ENCODE measurements around the gene CAB39.

Gene CAB39

GRCh38 chr2:230757476-230757875, 44.8 kb downstream of the CAB39 start:
- DNase-seq (ENCODE audit: low spot score): peak; percentile 59

DNA sequence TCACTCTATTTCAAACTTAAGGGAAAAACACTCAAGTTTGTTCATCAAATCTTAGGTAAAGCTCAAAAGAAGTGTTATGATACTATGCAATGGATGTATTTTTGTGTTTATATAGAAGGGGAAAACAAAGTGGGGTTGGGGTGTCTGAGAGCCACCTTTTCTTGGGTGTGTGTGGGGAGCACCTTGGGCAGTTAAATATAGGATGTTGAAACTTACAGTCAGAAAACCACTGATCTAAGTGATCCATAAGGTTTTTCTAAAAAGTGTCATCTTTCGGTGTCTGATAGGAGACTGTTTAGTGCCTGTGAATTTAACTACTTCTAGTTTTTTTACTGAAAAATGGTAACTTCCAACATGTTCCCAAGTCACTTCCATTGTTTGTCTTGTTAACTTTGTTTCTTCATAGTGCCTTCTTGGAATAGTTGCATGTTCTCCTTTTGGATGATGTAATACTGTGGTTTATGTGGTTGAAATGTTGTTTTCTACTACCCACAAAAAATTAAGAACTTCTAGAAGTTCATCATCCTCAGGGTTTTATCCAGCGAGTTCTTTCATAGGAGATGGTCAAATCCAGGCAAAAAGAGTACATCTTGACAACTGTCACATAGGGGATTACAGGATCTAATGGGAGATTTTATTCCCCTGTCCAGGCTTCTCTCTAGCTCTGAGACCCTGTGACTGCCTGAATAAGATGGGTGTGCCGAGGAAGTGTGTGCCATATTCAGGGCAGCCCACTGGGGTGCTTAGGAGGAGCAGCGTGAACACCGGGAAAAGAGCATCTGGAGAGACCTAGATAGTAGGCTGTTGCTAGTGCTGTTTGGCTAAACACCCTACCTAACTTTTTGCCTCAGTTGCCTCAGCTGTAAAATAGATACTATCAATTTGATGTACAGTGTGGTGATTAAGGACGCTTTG, 46.2 kb downstream of the CAB39 start:
- peak; percentile 34 for DNase-seq (ENCODE audit: low spot score)

DNA sequence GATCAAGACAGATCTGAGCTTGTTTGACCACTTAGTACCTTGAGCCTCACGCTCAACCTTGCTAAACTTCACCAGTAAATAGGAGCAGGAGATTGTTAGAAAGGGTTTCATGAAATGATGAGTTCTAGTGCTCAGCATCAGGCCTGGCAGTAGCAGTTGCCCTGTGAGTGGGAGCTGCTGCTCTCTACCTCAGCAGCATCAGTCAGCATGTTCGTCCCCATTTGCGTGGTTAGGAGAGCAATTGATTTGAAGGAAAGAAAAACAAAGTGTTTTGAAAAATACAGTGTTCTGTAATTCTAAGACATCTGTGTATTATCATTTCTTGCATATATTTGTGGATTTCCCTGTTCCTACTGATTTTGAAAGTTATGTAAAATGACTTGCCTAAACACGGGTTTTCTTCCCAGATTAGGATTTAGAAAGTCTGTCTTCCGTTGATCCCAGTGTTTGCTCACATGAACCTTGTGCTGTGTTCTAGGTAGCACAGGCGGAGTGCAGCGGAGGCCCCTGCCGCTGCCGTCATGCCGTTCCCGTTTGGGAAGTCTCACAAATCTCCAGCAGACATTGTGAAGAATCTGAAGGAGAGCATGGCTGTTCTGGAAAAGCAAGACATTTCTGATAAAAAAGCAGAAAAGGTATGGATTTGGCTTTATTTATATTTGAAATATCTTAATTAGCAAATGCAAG, 47.0 kb downstream of the CAB39 start:
- no peak for DNase-seq (ENCODE audit: low spot score)

- no peak for DNase-seq (ENCODE audit: low spot score)
Observed at GRCh38 chr2:230761704-230762103, 49.1 kb downstream of the CAB39 start.

DNA sequence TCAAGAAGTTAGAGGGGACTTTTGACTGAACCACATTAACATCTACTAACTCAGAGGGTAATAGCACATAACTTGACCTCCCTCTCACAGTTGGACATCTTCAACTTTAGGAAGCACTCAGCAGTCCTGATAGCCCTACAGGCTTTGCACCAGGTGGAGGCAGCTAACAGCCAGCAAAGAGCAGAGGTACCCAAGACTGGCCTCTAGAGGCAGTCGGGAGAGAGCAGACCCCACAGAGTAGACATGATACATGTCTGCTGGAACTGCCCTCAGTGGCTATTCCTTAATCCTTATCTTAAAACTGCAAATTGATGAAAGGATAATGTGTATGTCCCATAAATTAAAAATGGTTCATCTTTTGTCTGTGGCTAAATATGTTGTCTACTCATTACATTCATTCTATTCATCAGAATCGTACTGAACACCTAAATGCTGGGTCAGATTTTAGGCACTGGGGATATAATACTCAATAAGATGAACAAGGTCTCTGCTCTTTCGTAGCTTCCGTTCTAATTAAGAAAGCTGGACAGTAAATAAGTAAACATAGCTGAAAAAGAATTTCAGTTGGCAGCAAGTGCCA, 49.8 kb downstream of the CAB39 start:
- DNase-seq (ENCODE audit: low spot score): peak; percentile 22

DNA sequence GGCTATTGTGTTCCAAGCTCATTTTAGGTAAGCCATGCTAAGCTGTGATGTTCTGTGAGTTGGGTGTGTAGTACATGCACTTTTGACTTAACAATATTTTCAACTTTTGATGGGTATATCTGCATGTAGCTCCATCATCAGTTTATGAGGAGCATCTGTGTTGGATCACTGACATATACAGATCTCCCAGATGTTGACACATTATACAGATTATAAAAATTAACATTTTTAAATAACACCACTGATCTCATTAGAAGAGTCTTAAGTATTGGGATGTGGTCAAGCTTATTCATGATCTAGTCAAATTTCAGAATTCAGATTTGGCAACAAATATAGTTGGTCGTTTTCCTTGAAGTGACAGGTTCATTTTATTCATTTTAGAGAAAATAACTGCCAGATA, 51.7 kb downstream of the CAB39 start:
- DNase-seq (ENCODE audit: low spot score): no peak

DNA sequence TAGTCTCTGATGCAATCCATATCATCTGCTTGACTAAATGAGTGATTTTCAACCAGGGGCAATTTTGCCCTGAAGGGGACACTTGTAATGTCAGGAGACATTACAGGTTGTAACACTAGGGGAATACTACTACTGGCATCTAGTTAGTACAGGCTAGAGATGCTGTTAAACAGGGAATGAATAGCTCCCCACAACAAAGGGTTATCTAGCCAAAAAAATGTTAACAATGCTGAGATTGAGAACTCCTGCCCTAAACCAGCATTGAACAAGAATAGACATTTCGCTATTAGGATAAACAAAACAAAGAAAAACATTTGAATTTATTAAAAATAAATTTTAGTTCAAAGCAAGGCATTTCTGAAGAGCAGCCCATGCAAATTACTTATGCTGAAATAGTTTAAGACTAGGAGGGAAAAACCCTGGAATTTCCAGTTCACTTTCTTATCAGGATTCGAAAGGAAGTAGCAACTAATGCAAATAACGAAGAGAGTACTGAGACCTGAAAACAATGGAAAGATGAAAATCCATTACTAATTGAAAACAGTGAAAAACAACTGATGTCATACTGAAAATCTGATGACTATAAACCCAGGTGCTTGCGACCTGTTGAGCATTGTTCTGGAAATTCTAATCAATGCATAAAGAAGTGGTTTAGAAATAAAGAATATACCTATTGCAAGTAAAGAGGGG, 53.1 kb downstream of the CAB39 start:
- DNase-seq (ENCODE audit: low spot score): no peak

GRCh38 chr2:230767862-230768388, 55.3 kb downstream of the CAB39 start:
- DNase-seq (ENCODE audit: low spot score): no peak

DNA sequence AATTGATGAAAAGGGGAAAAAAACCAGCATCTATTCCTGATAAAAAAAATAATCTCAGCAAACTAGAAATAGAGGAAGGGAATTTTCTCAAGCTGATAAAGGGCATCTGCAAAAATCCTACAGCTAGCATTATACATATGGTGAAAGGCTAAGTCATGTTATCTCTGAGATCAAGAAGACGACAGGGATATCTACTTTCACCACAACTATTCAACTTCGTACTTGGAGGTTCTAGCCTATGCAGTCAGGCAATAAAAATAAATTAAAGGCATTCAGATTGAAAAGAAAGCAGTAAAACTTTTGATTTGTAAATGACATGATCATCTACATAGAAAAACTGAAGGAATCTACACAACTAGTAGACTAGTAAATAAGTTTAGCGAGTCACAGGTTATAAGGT, 58.2 kb downstream of the CAB39 start:
- no peak for DNase-seq (ENCODE audit: low spot score)

GRCh38 chr2:230772156-230772555, 59.5 kb downstream of the CAB39 start:
- DNase-seq (ENCODE audit: low spot score): no peak

- no peak for DNase-seq (ENCODE audit: low spot score)
Observed at GRCh38 chr2:230773039-230773773, 60.6 kb downstream of the CAB39 start.

DNA sequence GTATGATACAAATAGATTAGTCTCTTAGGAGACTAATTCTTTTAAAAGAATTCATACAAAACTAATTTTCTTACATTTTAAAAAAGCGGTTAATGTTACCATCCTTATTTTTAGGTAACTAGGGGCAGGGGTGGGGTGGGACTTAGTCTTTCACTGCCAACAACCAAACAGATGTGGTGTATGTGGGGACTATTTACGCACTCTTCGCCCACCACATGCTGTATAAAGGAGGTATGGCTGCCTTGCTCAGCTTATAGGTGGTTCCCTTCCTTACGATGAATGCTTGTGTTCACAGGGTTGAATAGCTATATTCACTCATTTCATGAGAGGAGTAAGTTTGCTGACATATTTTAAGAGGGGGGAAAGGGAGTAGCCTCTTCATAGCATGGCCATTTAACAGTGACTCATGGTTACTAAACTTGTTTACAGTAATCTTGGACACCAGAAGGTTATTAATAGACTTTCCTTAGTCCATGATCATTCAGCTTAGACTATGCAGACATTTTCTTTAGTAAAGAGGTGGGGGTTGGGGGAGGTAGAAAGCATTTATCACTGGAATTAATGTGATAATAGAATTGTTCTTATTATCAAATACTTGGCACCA, 61.8 kb downstream of the CAB39 start:
- DNase-seq (ENCODE audit: low spot score): peak; percentile 69

DNA sequence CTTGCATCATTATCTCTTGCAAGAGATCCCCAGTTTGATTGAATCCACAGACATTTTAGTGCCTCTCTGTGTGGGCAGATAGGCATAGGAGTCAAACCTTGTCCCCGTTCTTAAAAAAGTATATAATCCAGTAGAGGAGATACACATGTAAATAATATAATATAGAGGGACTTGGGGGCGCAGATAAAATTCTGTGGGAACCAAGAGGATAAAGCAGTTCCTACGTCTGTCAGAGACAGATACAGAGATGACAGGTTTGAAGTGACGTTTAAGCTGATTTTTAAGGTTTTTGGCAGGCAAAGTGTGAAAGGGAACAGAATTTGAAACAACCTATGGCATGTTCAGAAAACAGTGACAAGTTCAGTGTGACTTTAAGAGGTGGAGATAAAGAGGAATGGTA, 63.1 kb downstream of the CAB39 start:
- no peak for DNase-seq (ENCODE audit: low spot score)

DNA sequence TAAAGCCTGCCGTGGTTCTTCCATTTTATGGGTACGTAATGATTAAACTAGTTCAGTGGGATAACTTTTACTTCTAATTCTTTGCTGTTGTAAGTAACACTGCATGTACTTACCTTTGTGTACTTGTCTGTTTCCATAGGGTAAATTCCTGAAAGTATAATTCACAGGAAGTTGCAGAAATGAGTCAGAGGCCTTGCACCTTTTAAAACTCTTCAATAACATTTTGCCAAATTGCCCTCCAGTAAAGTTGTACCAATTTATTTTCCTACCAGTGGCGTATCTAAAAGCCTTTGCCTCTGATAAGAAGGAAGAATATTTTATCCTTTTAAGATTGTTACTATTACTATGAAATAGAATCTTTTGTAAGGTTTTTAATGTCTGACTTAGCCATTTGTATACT, 65.1 kb downstream of the CAB39 start:
- DNase-seq (ENCODE audit: low spot score): no peak

DNA sequence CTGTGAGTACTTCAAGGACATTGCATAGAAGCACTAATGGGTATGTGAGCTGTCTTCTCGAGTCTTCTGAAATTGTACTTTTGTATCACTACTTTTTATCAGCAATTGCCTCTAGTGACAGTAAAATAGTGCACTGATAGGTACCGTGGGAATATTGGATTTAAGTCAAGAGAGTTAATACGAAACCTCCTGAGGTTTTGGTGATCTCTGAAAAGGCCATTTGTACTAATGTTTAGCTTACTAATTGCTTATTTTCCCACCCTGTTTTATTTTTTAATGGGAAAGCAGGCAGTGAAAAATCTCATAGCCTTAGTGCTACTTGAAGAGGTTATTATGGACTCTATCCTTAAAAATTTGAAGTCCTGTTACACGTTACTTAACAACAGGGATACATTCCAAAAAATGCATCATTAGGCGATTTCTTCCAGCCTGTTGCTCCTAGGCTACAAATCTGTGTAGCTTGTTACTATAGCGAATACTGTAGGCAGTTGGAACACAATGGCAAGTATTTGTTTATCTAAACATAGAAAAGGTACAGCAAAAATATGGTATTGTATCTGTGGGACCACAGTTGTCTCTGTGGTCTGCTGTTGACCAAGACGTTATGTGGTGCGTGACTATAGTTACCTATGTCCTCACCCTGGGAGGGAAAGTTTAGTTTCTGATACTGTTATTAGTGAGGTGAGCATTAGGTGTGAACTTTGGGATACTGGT, 65.9 kb downstream of the CAB39 start:
- DNase-seq (ENCODE audit: low spot score): no peak

DNA sequence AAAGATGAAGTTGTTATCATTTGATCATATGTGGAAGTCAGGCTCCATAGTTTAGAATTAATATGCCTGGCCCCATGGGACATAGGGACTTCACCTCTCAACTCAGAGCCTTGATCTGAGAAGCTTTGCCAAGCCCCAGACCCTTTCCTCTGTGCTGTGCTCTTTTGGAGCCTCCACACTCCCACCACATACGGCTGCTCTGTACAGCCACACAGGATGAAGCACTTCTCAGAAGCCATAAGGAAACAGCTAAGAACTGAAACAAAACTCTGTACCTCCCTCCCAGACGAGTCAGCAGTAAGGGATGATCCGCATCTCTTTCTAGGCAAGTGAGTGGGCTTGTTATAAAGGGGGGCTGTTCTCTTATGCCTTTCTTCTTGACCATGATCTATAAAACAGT, 66.5 kb downstream of the CAB39 start:
- no peak for DNase-seq (ENCODE audit: low spot score)

- DNase-seq (ENCODE audit: low spot score): no peak
Observed at GRCh38 chr2:230779607-230780006, 67.0 kb downstream of the CAB39 start.

- no peak for DNase-seq (ENCODE audit: low spot score)
Observed at GRCh38 chr2:230781130-230781797, 68.6 kb downstream of the CAB39 start.

DNA sequence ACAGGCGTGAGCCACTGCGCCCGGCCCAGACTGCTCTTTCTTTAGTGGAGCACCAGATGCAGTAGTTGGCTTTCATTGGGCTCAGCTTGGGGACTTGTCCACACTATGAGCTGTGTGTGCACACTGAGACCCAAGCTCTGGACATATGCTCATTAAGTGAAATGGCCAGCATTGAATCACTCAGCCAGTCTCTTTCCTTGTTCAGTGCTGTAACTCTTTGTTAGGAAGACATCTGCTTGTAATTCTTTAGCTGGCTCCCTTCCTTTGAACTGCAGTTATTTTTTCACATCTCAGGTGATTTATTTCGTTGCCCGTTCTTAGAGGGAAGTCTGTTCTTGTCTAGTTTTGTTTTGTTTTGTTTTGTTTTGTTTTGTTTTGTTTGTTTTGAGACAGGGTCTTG, 70.5 kb downstream of the CAB39 start:
- no peak for DNase-seq (ENCODE audit: low spot score)

DNA sequence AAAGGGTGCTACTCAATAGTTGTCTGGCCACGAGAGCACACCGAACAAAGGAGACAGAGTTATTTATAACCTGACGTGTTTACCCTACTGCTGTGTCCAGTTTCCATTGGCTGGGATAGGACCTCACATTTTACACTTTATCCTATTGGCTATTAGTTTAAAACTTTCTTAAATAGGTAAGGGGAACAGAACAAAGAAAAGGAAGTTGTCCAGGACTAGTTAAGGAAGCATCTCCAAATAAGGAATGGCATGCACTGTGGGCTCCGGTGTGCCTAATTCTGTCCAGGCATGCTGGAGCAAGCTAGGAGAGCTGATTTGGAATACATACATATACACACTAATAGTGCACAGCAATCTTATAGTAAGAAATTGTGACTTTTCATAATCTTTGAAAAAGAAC, 72.2 kb downstream of the CAB39 start:
- no peak for DNase-seq (ENCODE audit: low spot score)
